Lung (tissue), 16 donors: ENCODE results near the gene CYSLTR2. TPM values are rescaled to one million over a fixed set of nuclear protein-coding genes. Genes with fewer than 3 reads are reported as not detected.

Experiments
- ATAC-seq: fragments of 200-7000 bp; cut with Tn5 transposase; one replicate; pipeline ENCODE4 v1.9.1; 2020; ENCODE audit warnings: moderate number of reproducible peaks; ENCODE audit not compliant: insufficient read depth, low FRiP score
- DNase-seq, 3 donors: peaks; one replicate each; pipeline ENCODE4 v3.0.0-alpha.2; 2013 to 2017
- H3K27ac ChIP-seq, 2 donors: one replicate each; pipeline ENCODE4 v1.5.1; 2013; ENCODE audit warnings: mild to moderate bottlenecking in 2 of 2, moderate library complexity in 2 of 2, control low read depth in 1 of 2, inconsistent platforms in 1 of 2, low read depth in 1 of 2, low read length in 1 of 2
- H3K27me3 ChIP-seq, 3 donors: one replicate each; pipeline ENCODE4 v1.5.1; 2013; ENCODE audit warnings: low read length in 2 of 3; ENCODE audit not compliant: control insufficient read depth in 3 of 3, insufficient read depth in 3 of 3
- H3K36me3 ChIP-seq, 4 donors: one replicate each; pipeline ENCODE4 v1.5.1; 2013; ENCODE audit warnings: low read length in 4 of 4, mild to moderate bottlenecking in 1 of 4, moderate library complexity in 1 of 4; ENCODE audit not compliant: control insufficient read depth in 4 of 4, insufficient read depth in 4 of 4
- H3K4me1 ChIP-seq, 5 donors: one replicate each; pipeline ENCODE4 v1.5.1; 2013; ENCODE audit warnings: low read length in 5 of 5, mild to moderate bottlenecking in 2 of 5, moderate library complexity in 1 of 5; ENCODE audit not compliant: control insufficient read depth in 5 of 5, insufficient read depth in 5 of 5
- H3K4me3 ChIP-seq: one replicate; pipeline ENCODE4 v1.5.1; 2013; ENCODE audit warnings: mild to moderate bottlenecking, control low read depth, moderate library complexity
- H3K9ac ChIP-seq, 2 donors: one replicate each; pipeline ENCODE4 v1.5.1; 2013; ENCODE audit warnings: low read length in 2 of 2, control low read depth in 1 of 2; ENCODE audit not compliant: insufficient read depth in 1 of 2
- H3K9me3 ChIP-seq, 4 donors: one replicate each; pipeline ENCODE4 v1.5.1; 2013; ENCODE audit warnings: low read length in 3 of 4, mild to moderate bottlenecking in 1 of 4, moderate library complexity in 1 of 4; ENCODE audit not compliant: control insufficient read depth in 4 of 4, insufficient read depth in 3 of 4
- WGBS, 2 donors: extraction: QIAGEN DNeasy Blood & Tissue Kit; methylation state at CpG; one replicate each; pipeline ENCODE4 v1.1.7; 2013; 5-methylcytosine and 5-hydroxymethylcytosine counted together
- long read RNA-seq, 5 donors: transcript quantifications; one replicate each; lab custom pipeline, GENCODE V29; 2026
- polyA plus RNA-seq, 2 donors: library from polyadenylated mRNA; stranded (reverse); fragments of 200-250 nt; gene quantifications; one replicate each; pipeline ENCODE4 v1.2.1, GENCODE V29; 2013
- total RNA-seq, 2 donors: library from RNA; depleted of rRNA in 1 of 2; stranded (reverse); fragments of >200 nt in 1 of 2; gene quantifications; one replicate each; pipeline ENCODE4 v1.2.1, GENCODE V29; 2014 to 2021
- TF ChIP-seq, protein P1 (sequence below): IDR thresholded peaks from 2 replicates; pipeline ENCODE4 v1.5.1; 2012; ENCODE audit warnings: mild to moderate bottlenecking; ENCODE audit errors: control extremely low read depth, extremely low read depth
- donor health status: control.
- donor health status: control.
- donor health status: Bipolar disorder and iron deficiency.
- donor health status: healthy.
- donor health status: DM: yes; HTN: yes; CAD: no.

Gene CYSLTR2
- total RNA-seq = under 1 TPM; 0.57 to 0.92 TPM
- polyA plus RNA-seq = under 1 TPM; 0.32 to 0.51 TPM
- long read RNA-seq, donor 1, full-length matches to known transcripts = 1 of 1 reads
- long read RNA-seq, donor 1, partial matches to known transcripts = 0 of 1 reads
- long read RNA-seq, donor 1, other reads (novel, unspliced or antisense) = 0 of 1 reads
- long read RNA-seq, donor 2 = 0 reads
- long read RNA-seq, donor 3 = 0 reads
- long read RNA-seq, donor 4 = 0 reads
- long read RNA-seq, donor 5, full-length matches to known transcripts = 1 of 1 reads
- long read RNA-seq, donor 5, partial matches to known transcripts = 0 of 1 reads
- long read RNA-seq, donor 5, other reads (novel, unspliced or antisense) = 0 of 1 reads

DNA sequence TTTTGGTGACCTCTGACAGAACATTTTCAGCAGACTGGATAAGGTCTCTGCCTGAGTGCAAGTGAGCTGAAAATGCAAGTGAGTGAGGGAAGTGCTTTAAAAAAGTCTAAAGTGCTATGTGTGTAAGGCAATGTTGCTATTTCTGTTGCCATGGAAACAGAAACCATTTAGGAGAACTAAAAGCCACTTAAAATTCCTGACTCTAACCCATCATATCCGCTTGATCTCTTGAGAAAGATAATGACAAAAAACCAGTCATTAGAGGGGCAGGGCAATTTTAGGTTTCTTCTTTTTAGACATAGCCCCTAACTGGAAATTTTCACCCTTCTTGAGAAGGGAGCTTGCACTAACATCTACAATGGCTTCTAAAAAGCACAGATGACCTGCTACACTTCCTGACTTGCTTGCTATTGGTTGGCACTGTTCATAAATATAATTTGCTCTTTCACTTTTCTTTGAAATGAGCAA is at the start of gene CYSLTR2:
TSS of gene CYSLTR2 (plus strand) at position 458 of the 468 bp plus-strand sequence. CDS start 52,889 bp downstream, outside the sequence.
- Histone ChIP-seq H3K4me1 (peaks cover 0 to 20% (median 0%) of the 10 kb centered on the region in 5 donors), H3K4me3 (no peak within 1 kb of the TSS), H3K9me3 (no peaks in the 10 kb centered on the region), H3K27me3 (no peaks in the 10 kb centered on the region), H3K9ac (no peak within 1 kb of the TSS), H3K27ac (peak within 1 kb of the TSS in 1 of 2 donors; percentile 70), H3K36me3 (no peaks in the 10 kb centered on the region)
- 9 to 17% methylated on average over 1 of the region's 1 CpG for WGBS, 2 donors
- ATAC-seq (peak; percentile 16), DNase-seq (peak; percentile 25 to 87 (median 86))
- TF ChIP-seq, protein P1, sequence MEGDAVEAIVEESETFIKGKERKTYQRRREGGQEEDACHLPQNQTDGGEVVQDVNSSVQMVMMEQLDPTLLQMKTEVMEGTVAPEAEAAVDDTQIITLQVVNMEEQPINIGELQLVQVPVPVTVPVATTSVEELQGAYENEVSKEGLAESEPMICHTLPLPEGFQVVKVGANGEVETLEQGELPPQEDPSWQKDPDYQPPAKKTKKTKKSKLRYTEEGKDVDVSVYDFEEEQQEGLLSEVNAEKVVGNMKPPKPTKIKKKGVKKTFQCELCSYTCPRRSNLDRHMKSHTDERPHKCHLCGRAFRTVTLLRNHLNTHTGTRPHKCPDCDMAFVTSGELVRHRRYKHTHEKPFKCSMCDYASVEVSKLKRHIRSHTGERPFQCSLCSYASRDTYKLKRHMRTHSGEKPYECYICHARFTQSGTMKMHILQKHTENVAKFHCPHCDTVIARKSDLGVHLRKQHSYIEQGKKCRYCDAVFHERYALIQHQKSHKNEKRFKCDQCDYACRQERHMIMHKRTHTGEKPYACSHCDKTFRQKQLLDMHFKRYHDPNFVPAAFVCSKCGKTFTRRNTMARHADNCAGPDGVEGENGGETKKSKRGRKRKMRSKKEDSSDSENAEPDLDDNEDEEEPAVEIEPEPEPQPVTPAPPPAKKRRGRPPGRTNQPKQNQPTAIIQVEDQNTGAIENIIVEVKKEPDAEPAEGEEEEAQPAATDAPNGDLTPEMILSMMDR = no peak

DNA sequence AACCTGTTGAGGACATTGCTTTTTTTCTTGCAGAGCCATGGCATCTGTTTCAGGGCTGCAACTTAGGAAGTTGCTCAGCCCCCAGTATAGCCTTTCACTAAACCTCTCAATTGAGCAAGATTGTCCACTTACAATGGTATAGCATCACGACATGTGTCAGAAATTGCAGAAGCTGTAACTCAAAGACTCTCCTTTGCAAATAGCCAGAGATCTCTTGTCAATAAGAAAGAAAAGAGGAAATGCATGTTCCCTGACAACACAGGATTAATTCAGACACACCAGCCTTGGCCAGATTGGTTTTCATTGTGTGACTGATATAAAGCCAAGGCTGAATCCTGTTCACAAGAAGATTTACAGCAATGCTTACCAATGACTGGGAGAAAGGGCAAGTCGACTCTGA is 38.7 kb upstream of the CYSLTR2 start:
- Histone ChIP-seq H3K36me3 (no peaks in the 10 kb centered on the region), H3K9me3 (peaks cover 0 to 8% (median 0%) of the 10 kb centered on the region in 4 donors), H3K4me3 (no peak overlapping the region), H3K27ac (no peak overlapping the region), H3K9ac (no peak overlapping the region), H3K27me3 (no peaks in the 10 kb centered on the region), H3K4me1 (no peaks in the 10 kb centered on the region)
- 45 to 55% methylated on average over 2 of the region's 2 CpGs for WGBS, 2 donors
- DNase-seq = no peak
- ATAC-seq = no peak
- TF ChIP-seq, protein P1 = no peak

GRCh38 chr13:48618937-48619336 is 34.8 kb upstream of the CYSLTR2 start:
- TF ChIP-seq, protein P1 = no peak
- Histone ChIP-seq H3K4me1 (no peaks in the 10 kb centered on the region), H3K36me3 (no peaks in the 10 kb centered on the region), H3K27me3 (no peaks in the 10 kb centered on the region), H3K27ac (no peak overlapping the region), H3K9ac (no peak overlapping the region), H3K9me3 (peaks cover 0 to 9% (median 2%) of the 10 kb centered on the region in 4 donors), H3K4me3 (no peak overlapping the region)
- no peak for ATAC-seq
- WGBS, 2 donors = 96 to 99% methylated on average over 3 of the region's 3 CpGs
- no peak for DNase-seq
